NB4 (cell line): Measurements from ENCODE around the gene LRWD1.
"Not testable (repeated sequence)": the region's sequence is repeated elsewhere in the genome, so short reads cannot be mapped to it uniquely, and the experiment has no call there.

Experiments used
- MYC ChIP-seq: IDR thresholded peaks from 2 replicates; pipeline ENCODE4 v1.6.1; 2011; ENCODE audit warnings: low read depth, low read length
- POLR2A ChIP-seq: IDR thresholded peaks from 2 replicates; pipeline ENCODE4 v1.6.1; 2011; ENCODE audit warnings: mild to moderate bottlenecking; ENCODE audit not compliant: insufficient read length; ENCODE audit errors: extremely low read depth
- TF ChIP-seq, protein P1 (sequence below): IDR thresholded peaks from one replicate; pipeline ENCODE4 v1.5.1; 2012; ENCODE audit warnings: low read depth, low read length
- TF ChIP-seq, protein P2 (sequence below): IDR thresholded peaks from 2 replicates; pipeline ENCODE4 v1.6.1; 2011; ENCODE audit warnings: low read depth, low read length

DNA sequence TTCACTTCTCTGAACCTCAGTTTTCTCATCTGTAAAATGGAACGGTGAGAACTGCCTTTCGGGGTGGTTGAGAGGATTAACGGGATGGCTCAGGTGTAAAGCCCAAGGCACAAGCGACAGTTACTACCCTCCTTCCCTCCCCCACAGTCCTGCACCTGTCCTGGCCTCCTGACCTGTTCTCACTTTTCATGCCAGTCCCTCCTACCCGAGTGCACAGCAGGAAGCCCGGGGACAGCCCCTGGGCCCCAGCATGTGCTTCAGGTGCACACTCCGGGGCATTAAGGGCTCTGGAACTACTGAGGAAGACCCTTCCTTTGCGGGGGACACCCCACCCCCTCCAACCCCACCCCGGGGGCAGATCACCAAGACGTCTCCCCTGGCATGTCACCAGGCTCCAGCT lies 52.2 kb downstream of the LRWD1 start:
- TF ChIP-seq, protein P1, sequence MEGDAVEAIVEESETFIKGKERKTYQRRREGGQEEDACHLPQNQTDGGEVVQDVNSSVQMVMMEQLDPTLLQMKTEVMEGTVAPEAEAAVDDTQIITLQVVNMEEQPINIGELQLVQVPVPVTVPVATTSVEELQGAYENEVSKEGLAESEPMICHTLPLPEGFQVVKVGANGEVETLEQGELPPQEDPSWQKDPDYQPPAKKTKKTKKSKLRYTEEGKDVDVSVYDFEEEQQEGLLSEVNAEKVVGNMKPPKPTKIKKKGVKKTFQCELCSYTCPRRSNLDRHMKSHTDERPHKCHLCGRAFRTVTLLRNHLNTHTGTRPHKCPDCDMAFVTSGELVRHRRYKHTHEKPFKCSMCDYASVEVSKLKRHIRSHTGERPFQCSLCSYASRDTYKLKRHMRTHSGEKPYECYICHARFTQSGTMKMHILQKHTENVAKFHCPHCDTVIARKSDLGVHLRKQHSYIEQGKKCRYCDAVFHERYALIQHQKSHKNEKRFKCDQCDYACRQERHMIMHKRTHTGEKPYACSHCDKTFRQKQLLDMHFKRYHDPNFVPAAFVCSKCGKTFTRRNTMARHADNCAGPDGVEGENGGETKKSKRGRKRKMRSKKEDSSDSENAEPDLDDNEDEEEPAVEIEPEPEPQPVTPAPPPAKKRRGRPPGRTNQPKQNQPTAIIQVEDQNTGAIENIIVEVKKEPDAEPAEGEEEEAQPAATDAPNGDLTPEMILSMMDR: not testable (repeated sequence)
- TF ChIP-seq POLR2A, MYC: not testable (repeated sequence)
- TF ChIP-seq, protein P2, sequence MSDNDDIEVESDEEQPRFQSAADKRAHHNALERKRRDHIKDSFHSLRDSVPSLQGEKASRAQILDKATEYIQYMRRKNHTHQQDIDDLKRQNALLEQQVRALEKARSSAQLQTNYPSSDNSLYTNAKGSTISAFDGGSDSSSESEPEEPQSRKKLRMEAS: not testable (repeated sequence)
